Activated CD8-positive, alpha-beta T cell treated with anti-CD3 and anti-CD28 coated beads, Interleukin-2, amount 10 ng/mL, durations not matched to agents 7 days and 5 days (primary cell): ENCODE data around the gene ZMIZ1. TPM values are rescaled to one million over a fixed set of nuclear protein-coding genes. Genes with fewer than 3 reads are reported as not detected.

ENCODE experiments used
- ATAC-seq: fragments of 150-1000 bp; cut with Tn5 transposase; one replicate; pipeline ENCODE4 v1.10.0; 2021; ENCODE audit warnings: moderate library complexity
- CTCF ChIA-PET: fragments of 350-600 bp; sonication (Branson Sonifier 250); formaldehyde crosslinking; loops from one replicate; lab custom pipeline; 2021; ENCODE audit warnings: antibody characterized with exemption; lab: Charles Lee
- POLR2A ChIA-PET: fragments of 350-600 bp; sonication (Branson Sonifier 250); formaldehyde crosslinking; loops from one replicate; lab custom pipeline; 2021; ENCODE audit warnings: antibody characterized with exemption; lab: Charles Lee
- DNase-seq: peaks from one replicate; pipeline ENCODE4 v3.0.0-alpha.2; 2020
- H3K27ac Mint-ChIP-seq: one replicate; pipeline ENCODE4 v1.8.0; 2021; ENCODE audit warnings: mild to moderate bottlenecking, mixed read lengths
- H3K27me3 Mint-ChIP-seq: one replicate; pipeline ENCODE4 v1.8.0; 2021; ENCODE audit warnings: low read depth, mixed read lengths
- H3K36me3 Mint-ChIP-seq: one replicate; pipeline ENCODE4 v1.8.0; 2021; ENCODE audit warnings: low read depth, mixed read lengths
- H3K4me1 Mint-ChIP-seq: one replicate; pipeline ENCODE4 v1.8.0; 2021; ENCODE audit warnings: low read depth, mixed read lengths
- H3K4me3 Mint-ChIP-seq: one replicate; pipeline ENCODE4 v1.8.0; 2021; ENCODE audit warnings: mild to moderate bottlenecking, mixed read lengths
- H3K9me3 Mint-ChIP-seq: one replicate; pipeline ENCODE4 v1.8.0; 2022; ENCODE audit warnings: mixed read lengths; ENCODE audit not compliant: insufficient read depth
- total RNA-seq, 2 experiments: library from RNA; stranded (reverse); gene quantifications; one replicate each; pipeline ENCODE4 v1.2.3, GENCODE V29; 2021

ZMIZ1 gene
- total RNA-seq, 2 experiments from 2014 or later, result 39.9 to 40.6 TPM

DNA sequence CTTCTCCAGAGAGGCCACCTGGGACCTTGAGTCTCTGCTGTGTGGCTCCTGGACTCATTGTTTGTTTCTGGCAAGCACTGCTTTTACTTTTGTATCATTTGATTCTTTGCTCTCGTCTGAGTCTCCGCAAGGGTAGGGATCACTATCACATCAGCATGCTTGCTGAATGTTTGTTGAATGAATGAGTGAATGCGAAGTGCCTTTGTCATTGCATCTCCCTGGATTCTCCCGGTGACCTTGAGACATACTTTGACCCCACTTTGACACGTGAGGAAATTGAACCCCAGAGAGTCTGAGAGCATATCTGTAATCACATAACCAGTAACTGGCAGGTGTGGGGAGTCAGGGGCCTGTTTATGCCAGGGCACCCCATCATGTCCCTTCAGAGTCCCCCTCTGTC is 92.8 kb downstream of the ZMIZ1 start:
- peak overlapping the region; percentile 53 for H3K27ac Mint-ChIP-seq
- POLR2A ChIA-PET, result no interaction called here
- no peaks in the 10 kb centered on the region for H3K4me1 Mint-ChIP-seq
- DNase-seq (no peak), ATAC-seq (no peak)
- H3K4me3 Mint-ChIP-seq, result no peak overlapping the region
- no peaks in the 10 kb centered on the region for H3K36me3 Mint-ChIP-seq
- CTCF ChIA-PET, result no interaction called here
- no peaks in the 10 kb centered on the region for H3K9me3 Mint-ChIP-seq
- no peaks in the 10 kb centered on the region for H3K27me3 Mint-ChIP-seq

DNA sequence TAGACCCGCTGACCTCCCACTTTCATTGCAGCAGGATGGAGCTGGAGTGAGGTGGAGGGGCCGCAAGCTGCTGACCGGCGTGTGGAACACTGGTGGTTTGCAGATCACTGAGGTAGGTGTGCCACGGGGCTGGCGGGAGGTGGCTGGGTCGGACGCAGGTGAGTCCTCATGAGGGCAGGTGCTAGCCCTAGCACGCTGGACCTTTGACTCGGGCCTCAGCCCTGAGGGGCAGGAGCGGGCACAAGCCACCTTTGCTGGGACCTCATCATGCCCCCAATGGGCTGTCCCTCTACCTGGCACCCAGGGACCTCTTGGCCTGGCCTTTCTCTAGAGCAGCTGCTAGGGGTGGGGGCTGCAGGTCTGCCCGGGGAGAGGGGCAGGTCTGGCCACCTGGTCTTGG is 93.3 kb downstream of the ZMIZ1 start:
- no peak overlapping the region for H3K4me3 Mint-ChIP-seq
- no peaks in the 10 kb centered on the region for H3K36me3 Mint-ChIP-seq
- no peak for DNase-seq
- ChIA-PET POLR2A (no interaction called here), CTCF (no interaction called here)
- H3K4me1 Mint-ChIP-seq, result no peaks in the 10 kb centered on the region
- H3K27ac Mint-ChIP-seq, result no peak overlapping the region
- no peaks in the 10 kb centered on the region for H3K9me3 Mint-ChIP-seq
- H3K27me3 Mint-ChIP-seq, result no peaks in the 10 kb centered on the region
- no peak for ATAC-seq

DNA sequence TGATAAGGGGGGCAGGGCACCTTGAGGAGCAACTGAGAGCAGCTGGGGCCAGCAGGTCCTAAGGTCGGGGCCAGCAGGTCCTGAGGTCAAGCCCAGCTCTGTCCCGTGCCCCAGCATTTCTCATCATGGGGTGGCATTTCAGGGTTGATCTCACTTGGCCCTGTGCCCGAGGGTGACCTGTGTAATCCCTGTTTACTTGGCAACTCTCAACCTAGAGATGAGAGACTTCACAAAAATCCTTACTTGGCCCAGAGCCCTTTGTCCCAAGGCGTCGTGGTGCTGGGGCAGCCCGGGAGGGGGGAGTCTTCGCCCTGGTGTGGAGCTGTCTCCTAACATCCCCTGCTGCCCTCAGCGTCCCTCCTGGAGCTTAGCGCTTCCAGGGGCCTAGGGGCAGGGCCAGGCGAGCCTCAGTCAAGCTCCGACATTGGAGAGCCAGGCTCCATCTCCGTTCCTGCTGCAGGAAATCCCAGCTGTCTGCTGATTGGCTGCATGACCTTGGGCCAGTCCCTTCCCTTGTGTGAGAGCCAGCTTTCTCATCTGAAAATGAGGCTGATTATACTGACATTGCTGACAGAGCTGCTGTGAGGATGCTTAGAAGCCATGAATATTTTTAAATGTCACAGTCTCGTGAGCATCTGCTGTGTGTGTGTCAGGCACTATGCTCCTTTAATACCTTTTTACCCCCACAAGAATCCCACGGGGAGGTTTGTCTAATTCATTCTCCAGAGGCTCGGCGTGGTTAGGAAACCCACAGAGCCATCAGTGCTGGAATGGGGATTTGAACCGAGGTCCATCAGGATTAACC is 94.3 kb downstream of the ZMIZ1 start:
- Mint-ChIP-seq H3K4me1 (no peaks in the 10 kb centered on the region), H3K9me3 (no peaks in the 10 kb centered on the region), H3K36me3 (no peaks in the 10 kb centered on the region), H3K4me3 (no peak overlapping the region), H3K27ac (no peak overlapping the region), H3K27me3 (no peaks in the 10 kb centered on the region)
- no peak for ATAC-seq
- ChIA-PET CTCF (no interaction called here), POLR2A (no interaction called here)
- no peak for DNase-seq

DNA sequence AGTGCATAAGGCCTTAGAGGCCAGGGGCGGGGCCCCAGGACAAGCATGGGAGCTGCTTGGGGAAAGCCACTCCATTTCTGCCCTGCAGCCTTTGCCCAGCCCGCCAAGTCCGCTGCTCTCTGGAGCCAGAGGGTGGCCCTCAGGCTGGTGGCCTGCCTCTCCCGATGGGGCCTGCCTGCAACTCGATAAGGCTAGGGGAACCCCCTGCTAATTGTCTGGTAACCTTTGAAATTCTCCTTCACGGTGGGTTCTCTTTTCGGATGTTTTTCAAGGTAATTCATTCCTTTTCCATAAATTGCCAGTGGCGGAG is 94.9 kb downstream of the ZMIZ1 start:
- Mint-ChIP-seq H3K27me3 (no peaks in the 10 kb centered on the region), H3K36me3 (no peaks in the 10 kb centered on the region), H3K27ac (no peak overlapping the region), H3K9me3 (no peaks in the 10 kb centered on the region), H3K4me3 (no peak overlapping the region), H3K4me1 (no peaks in the 10 kb centered on the region)
- ChIA-PET CTCF (no interaction called here), POLR2A (no interaction called here)
- ATAC-seq, result no peak
- DNase-seq, result no peak

DNA sequence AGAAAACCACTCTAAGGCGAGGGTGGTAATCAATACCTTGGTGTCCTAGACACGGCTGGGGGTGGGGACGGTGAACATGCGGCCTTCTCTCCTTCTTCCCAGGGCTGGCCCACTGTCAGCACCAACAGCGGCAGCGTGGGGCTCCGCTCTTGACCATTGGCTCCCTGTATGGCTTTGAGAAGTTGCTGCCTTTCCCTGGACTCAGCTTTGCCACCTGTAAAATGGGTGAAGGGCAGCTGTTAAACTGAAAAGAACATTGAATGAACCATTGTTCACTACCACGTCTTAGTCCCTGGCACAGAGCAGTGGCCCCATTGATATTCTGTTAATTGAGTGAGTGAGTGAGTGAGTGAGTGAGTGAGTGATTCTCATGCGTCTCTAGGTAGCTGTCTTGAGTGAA is 95.3 kb downstream of the ZMIZ1 start:
- H3K27ac Mint-ChIP-seq, result no peak overlapping the region
- no peaks in the 10 kb centered on the region for H3K27me3 Mint-ChIP-seq
- H3K4me1 Mint-ChIP-seq, result no peaks in the 10 kb centered on the region
- ChIA-PET CTCF (interaction anchor here (1.5 kb wide), 1 partner anchor 38 kb away, joined by 3 read pairs; no protein-coding TSS in a partner anchor), POLR2A (no interaction called here)
- no peaks in the 10 kb centered on the region for H3K36me3 Mint-ChIP-seq
- ATAC-seq, result no peak
- no peak overlapping the region for H3K4me3 Mint-ChIP-seq
- no peak for DNase-seq
- no peaks in the 10 kb centered on the region for H3K9me3 Mint-ChIP-seq

DNA sequence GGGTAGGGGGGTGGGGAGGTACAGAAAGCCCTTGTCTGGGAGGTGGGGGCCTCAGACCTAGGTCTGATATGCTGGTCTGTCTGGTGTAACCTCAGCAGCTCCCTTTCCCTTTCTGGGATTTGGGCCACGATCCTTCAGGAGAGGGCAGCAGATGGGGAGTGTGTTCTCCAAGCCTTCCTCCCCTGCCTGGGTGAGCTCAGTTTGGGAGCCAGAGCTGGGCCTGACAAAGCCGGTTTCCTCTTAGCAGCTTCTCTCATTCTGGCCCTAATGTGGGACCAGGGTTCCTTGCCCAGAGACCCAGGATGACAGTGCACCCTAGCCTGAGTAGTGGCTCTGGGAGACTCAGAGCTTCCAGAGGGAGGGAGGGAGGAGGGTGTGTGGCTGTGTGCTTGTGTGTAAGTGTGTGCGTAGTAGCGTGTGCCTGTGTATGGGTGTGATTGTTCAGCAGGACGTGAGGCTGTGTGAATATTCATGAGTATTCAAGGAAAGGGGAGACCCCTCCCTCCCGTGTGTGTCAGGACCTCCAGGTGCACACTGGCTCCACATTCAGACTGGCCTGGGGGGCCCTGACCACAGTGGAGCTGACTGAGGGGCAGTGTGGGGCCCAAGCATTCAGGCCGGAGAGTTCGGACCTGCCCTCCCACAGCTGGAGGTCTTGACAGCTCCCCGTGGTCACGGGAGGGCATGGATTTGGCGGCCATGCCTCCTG is 96.5 kb downstream of the ZMIZ1 start:
- H3K36me3 Mint-ChIP-seq, result no peaks in the 10 kb centered on the region

DNA sequence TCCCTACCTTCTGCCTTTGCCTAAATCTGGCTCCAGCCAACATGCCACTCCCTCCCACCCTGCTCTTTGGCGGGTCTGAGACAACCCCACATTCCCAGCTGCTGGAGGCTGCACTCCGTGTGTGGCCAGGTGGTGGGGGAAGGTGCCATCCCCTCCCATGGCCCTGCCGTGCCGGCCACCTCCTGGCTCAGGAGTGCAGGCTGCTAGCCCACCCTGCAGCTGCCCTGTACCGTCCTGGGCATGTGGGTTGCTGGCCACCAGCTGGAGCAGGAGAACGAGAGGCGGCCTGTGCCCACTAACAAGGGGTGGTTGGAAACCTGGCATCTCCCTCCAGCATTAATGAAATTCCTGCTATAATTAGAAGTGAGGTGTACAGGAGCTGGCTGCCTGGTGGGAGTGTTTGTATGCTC is 97.6 kb downstream of the ZMIZ1 start:
- Mint-ChIP-seq H3K4me1 (no peaks in the 10 kb centered on the region), H3K4me3 (no peak overlapping the region), H3K27me3 (no peaks in the 10 kb centered on the region), H3K36me3 (no peaks in the 10 kb centered on the region), H3K9me3 (no peaks in the 10 kb centered on the region), H3K27ac (no peak overlapping the region)
- ChIA-PET POLR2A (no interaction called here), CTCF (no interaction called here)
- ATAC-seq, result no peak
- no peak for DNase-seq

More for the DNA sequence above, 96.5 kb downstream of the ZMIZ1 start:
- Mint-ChIP-seq H3K4me1 (no peaks in the 10 kb centered on the region), H3K9me3 (no peaks in the 10 kb centered on the region), H3K27me3 (no peaks in the 10 kb centered on the region), H3K4me3 (no peak overlapping the region), H3K27ac (no peak overlapping the region)
- DNase-seq (no peak), ATAC-seq (no peak)
- CTCF ChIA-PET, result interaction anchor here (1.5 kb wide), 1 partner anchor 37 kb away, joined by 3 read pairs; no protein-coding TSS in a partner anchor
- POLR2A ChIA-PET, result interaction anchor here (0.7 kb wide), 1 partner anchor 9 kb away, joined by 3 read pairs; no protein-coding TSS in a partner anchor

DNA sequence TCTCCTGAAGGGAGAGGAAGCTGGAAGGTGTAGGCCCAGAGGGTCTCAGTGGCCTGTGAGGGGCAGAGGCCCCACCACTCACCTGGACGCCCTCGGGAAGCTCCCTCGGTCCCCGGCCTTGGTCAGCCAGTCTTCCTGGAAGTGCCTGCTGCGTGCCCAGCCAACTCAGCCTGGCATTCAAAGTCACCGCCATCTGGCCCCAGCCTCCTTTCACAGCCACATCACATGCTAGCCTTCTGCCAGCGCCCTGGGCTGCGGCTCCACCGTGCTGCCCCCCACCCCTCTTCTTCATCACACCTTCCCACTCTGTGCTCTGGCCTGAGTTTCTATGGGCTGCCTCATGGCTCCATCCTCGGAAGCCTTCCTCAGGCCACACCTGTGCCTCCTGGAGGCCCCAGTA is 98.0 kb downstream of the ZMIZ1 start:
- no peaks in the 10 kb centered on the region for H3K9me3 Mint-ChIP-seq
- H3K36me3 Mint-ChIP-seq, result no peaks in the 10 kb centered on the region
- no peaks in the 10 kb centered on the region for H3K4me1 Mint-ChIP-seq
- CTCF ChIA-PET, result no interaction called here
- H3K4me3 Mint-ChIP-seq, result no peak overlapping the region
- H3K27ac Mint-ChIP-seq, result no peak overlapping the region
- POLR2A ChIA-PET, result no interaction called here
- DNase-seq (no peak), ATAC-seq (no peak)
- H3K27me3 Mint-ChIP-seq, result no peaks in the 10 kb centered on the region

DNA sequence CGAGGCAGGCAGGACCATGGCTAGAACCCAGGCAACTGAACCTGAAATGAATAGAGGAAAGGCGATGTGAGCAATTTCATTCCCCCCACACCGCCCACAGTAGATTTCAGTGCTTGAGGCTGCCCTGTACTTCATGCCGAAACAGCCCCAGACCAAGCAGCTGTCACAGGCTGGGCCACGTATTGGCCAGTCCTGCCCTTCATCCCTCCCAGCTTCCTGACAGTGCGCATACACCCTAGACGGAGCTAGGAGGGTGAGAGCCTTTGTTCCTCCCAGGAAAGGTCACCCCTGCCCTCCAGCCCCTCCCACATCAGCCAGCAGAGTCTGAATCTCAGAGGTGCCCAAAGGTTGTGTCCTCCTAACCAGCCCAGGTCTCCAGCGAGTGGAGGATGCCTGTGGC is 98.8 kb downstream of the ZMIZ1 start:
- Mint-ChIP-seq H3K4me1 (no peaks in the 10 kb centered on the region), H3K9me3 (no peaks in the 10 kb centered on the region), H3K27me3 (no peaks in the 10 kb centered on the region), H3K36me3 (no peaks in the 10 kb centered on the region), H3K4me3 (no peak overlapping the region), H3K27ac (no peak overlapping the region)
- no peak for DNase-seq
- ChIA-PET CTCF (no interaction called here), POLR2A (no interaction called here)
- ATAC-seq, result no peak

DNA sequence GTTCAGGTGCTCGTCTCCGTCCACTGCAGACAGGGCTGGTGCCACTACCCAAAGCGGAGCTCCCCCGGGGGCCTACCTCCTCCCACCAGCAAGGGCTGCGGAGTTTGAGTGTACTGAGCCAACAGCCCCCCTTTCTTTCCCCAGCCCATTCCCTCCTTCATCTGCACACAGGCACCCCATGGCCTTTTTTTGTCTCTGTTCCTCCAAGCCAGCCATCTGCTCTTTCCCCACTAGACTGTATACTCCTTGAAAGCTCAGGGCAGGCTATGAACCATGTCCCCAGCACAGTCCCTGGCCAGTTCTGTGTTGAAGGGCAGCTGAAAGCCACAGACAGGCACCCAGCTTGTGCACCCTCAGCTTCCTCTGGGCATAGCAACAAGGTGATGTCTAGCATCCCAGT is 99.4 kb downstream of the ZMIZ1 start:
- no peak overlapping the region for H3K4me3 Mint-ChIP-seq
- H3K9me3 Mint-ChIP-seq, result no peaks in the 10 kb centered on the region
- DNase-seq, result no peak
- H3K4me1 Mint-ChIP-seq, result no peaks in the 10 kb centered on the region
- no peaks in the 10 kb centered on the region for H3K27me3 Mint-ChIP-seq
- no peaks in the 10 kb centered on the region for H3K36me3 Mint-ChIP-seq
- no peak for ATAC-seq
- POLR2A ChIA-PET, result no interaction called here
- H3K27ac Mint-ChIP-seq, result no peak overlapping the region
- CTCF ChIA-PET, result interaction anchor here (1.4 kb wide), 1 partner anchor 27 kb away, joined by 4 read pairs; no protein-coding TSS in a partner anchor

DNA sequence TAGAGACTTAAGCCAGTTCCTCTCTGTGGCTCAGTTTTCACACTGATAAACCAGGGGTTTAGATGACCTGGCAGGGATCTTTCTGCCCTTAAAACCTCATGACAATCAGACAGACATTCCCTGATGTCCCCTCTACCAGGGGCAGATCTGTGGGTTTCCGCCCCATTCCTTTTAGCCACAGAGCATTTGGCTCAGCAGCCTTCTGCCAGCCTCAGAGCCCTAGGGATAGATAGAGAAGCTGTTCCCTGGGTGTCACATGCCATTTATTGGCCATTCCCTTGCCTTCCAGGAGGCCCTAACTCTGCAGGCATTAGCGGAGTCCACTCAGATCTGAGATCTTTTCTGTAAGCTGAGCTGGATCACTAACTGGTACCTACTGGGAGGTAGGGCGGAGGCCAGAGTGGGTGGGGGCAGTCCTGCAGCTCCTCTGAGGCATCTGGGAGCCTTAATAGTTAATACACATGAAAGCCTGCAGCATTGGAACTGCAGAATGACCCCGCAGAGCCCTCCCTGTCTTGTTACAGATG is 101.5 kb downstream of the ZMIZ1 start:
- POLR2A ChIA-PET, result interaction anchor here (1.3 kb wide), 1 partner anchor 12 kb away, joined by 3 read pairs; no protein-coding TSS in a partner anchor
- H3K27ac Mint-ChIP-seq, result no peak overlapping the region

DNA sequence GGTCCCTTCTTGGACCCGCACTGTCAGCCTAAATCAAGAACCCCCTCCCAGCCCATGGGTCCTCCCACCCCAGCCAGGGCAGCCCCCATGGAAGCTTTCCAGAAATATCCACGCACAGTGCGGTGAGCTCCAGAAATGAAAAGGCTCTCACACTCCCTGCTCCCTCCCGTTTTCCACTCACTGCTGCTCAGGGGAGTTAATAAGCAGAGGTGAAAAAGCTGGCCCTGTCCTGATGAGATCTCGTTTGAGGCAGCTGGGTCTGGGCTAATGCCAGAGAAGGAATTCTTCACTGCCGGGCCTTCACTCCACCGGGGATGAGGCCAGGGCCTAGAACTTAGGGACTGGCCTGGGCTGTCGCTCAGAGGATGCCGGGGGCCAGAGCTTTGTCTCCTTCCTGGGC is 102.2 kb downstream of the ZMIZ1 start:
- no peaks in the 10 kb centered on the region for H3K4me1 Mint-ChIP-seq
- ChIA-PET POLR2A (interaction anchor here (1.3 kb wide), 1 partner anchor 11 kb away, joined by 3 read pairs; no protein-coding TSS in a partner anchor), CTCF (no interaction called here)
- H3K27ac Mint-ChIP-seq, result no peak overlapping the region
- H3K9me3 Mint-ChIP-seq, result no peaks in the 10 kb centered on the region
- no peak overlapping the region for H3K4me3 Mint-ChIP-seq
- H3K36me3 Mint-ChIP-seq, result no peaks in the 10 kb centered on the region
- no peaks in the 10 kb centered on the region for H3K27me3 Mint-ChIP-seq
- ATAC-seq, result no peak
- DNase-seq, result no peak

More for the DNA sequence above, 101.5 kb downstream of the ZMIZ1 start:
- DNase-seq, result no peak
- Mint-ChIP-seq H3K36me3 (no peaks in the 10 kb centered on the region), H3K27me3 (no peaks in the 10 kb centered on the region), H3K4me1 (no peaks in the 10 kb centered on the region), H3K9me3 (no peaks in the 10 kb centered on the region), H3K4me3 (no peak overlapping the region)
- no peak for ATAC-seq
- CTCF ChIA-PET, result no interaction called here
